Spleen (tissue), 7 donors: ENCODE results near the gene LMX1A.

ENCODE experiments used
- CTCF ChIP-seq, 11 experiments: fragments of 200-600 bp in 7 of 11; fragments of 450-650 bp in 4 of 11; sonication (generic) in 4 of 11; IDR thresholded peaks in 8 of 11; conservative IDR thresholded peaks in 3 of 11; 1 replicate in 7 of 11; 2 replicates in 4 of 11; pipeline versions ENCODE4 v1.4.0 to v1.8.0; 2016 to 2021; ENCODE audit warnings: antibody characterized with exemption in 11 of 11, inconsistent platforms in 4 of 11, mild to moderate bottlenecking in 1 of 11
- POLR2A ChIP-seq, 3 donors: fragments of 450-650 bp; IDR thresholded peaks; one replicate each; pipeline ENCODE4 v1.5.1; 2017; ENCODE audit warnings: antibody characterized with exemption in 3 of 3, mild to moderate bottlenecking in 1 of 3
- POLR2AphosphoS5 ChIP-seq, 3 donors: sonication (generic); formaldehyde crosslinking; IDR thresholded peaks; one replicate each; pipeline ENCODE4 v1.5.1; 2017; ENCODE audit warnings: antibody characterized with exemption in 3 of 3
- donor health status: DM: no; HTN: no; CAD: no; lungs with moderate emphysema.
- donor health status: DM: no; HTN: no; CAD: no.
- donor health status: DM: no; HTN: no; CAD: no.

GRCh38 chr1:165329104-165329503 is 27.4 kb downstream of the LMX1A start:
- no peak for TF ChIP-seq POLR2A (IDR thresholded peaks at IDR 0.05)
- no peak for TF ChIP-seq CTCF (IDR thresholded peaks at IDR 0.05 in 8 of 11, conservative IDR thresholded peaks at IDR 0.05 in 3 of 11)
- no peak for TF ChIP-seq POLR2AphosphoS5 (IDR thresholded peaks at IDR 0.05)
